Lower leg skin (tissue), 3 donors: ENCODE data around the gene SLC7A5.
"Not testable (repeated sequence)": the region's sequence is repeated elsewhere in the genome, so short reads cannot be mapped to it uniquely, and the experiment has no call there.

Experiments
- POLR2A ChIP-seq, 2 donors: fragments of 450-650 bp; IDR thresholded peaks; one replicate each; pipeline ENCODE4 v1.6.1; 2016 to 2017; ENCODE audit warnings: antibody characterized with exemption in 2 of 2, mild to moderate bottlenecking in 1 of 2, moderate library complexity in 1 of 2
- TF ChIP-seq, protein P1 (sequence below), 3 donors: fragments of 450-650 bp; IDR thresholded peaks; one replicate each; pipeline ENCODE4 v1.5.1; 2016; ENCODE audit warnings: antibody characterized with exemption in 3 of 3, mild to moderate bottlenecking in 3 of 3, moderate library complexity in 2 of 3

DNA sequence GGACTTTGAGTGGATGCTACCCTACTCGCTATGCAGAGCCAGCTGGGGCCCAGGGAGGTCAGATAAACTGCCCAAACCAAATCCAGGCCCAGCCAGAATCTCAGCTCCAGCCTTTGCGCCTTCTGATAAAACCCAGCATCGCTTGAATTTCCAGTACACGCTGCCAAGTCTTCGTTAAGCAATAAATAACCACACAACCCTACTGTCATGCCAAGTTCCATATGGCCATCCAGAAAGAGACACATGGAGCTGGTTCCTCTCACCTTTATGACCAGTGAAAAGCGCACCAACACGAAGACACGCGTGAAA lies 6.0 kb downstream of the SLC7A5 start:
- TF ChIP-seq, protein P1, sequence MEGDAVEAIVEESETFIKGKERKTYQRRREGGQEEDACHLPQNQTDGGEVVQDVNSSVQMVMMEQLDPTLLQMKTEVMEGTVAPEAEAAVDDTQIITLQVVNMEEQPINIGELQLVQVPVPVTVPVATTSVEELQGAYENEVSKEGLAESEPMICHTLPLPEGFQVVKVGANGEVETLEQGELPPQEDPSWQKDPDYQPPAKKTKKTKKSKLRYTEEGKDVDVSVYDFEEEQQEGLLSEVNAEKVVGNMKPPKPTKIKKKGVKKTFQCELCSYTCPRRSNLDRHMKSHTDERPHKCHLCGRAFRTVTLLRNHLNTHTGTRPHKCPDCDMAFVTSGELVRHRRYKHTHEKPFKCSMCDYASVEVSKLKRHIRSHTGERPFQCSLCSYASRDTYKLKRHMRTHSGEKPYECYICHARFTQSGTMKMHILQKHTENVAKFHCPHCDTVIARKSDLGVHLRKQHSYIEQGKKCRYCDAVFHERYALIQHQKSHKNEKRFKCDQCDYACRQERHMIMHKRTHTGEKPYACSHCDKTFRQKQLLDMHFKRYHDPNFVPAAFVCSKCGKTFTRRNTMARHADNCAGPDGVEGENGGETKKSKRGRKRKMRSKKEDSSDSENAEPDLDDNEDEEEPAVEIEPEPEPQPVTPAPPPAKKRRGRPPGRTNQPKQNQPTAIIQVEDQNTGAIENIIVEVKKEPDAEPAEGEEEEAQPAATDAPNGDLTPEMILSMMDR (IDR thresholded peaks at IDR 0.05): not testable (repeated sequence)
- TF ChIP-seq POLR2A (IDR thresholded peaks at IDR 0.05): not testable (repeated sequence)
